Activated naive CD4-positive, alpha-beta T cell treated with anti-CD3 and anti-CD28 coated beads for 36 hours (primary cell): Measurements from ENCODE around the gene CRTAC1. TPM values are rescaled to one million over a fixed set of nuclear protein-coding genes. Genes with fewer than 3 reads are reported as not detected.

Source experiments
- CTCF ChIA-PET: fragments of 350-600 bp; sonication (Branson Sonifier 250); formaldehyde crosslinking; loops from one replicate; lab custom pipeline; 2021; ENCODE audit warnings: antibody characterized with exemption; lab: Charles Lee
- DNase-seq: peaks from one replicate; pipeline ENCODE4 v3.0.0-alpha.2; 2020
- H3K27ac Mint-ChIP-seq: one replicate; pipeline ENCODE4 v1.8.0; 2021; ENCODE audit warnings: mild to moderate bottlenecking, mixed read lengths
- H3K27me3 Mint-ChIP-seq: one replicate; pipeline ENCODE4 v1.8.0; 2021; ENCODE audit warnings: low read depth, mixed read lengths
- H3K36me3 Mint-ChIP-seq: one replicate; pipeline ENCODE4 v1.8.0; 2021; ENCODE audit warnings: low read depth, mixed read lengths
- H3K4me1 Mint-ChIP-seq: one replicate; pipeline ENCODE4 v1.8.0; 2021; ENCODE audit warnings: low read depth, mixed read lengths
- H3K4me3 Mint-ChIP-seq: one replicate; pipeline ENCODE4 v1.8.0; 2021; ENCODE audit warnings: mild to moderate bottlenecking, moderate library complexity, mixed read lengths
- H3K9me3 Mint-ChIP-seq: one replicate; pipeline ENCODE4 v1.8.0; 2021; ENCODE audit warnings: mixed read lengths
- intact Hi-C: fragments of 100-400 bp; cut with micrococcal nuclease; formaldehyde crosslinking; loops from one replicate; pipeline ENCODE4 v1.15.1; 2023
- total RNA-seq, 2 experiments: library from RNA; stranded (reverse); gene quantifications; one replicate each; pipeline ENCODE4 v1.2.3, GENCODE V29; 2021

The CRTAC1 gene
- total RNA-seq, 2 experiments from 2014 or later, result not detected

DNA sequence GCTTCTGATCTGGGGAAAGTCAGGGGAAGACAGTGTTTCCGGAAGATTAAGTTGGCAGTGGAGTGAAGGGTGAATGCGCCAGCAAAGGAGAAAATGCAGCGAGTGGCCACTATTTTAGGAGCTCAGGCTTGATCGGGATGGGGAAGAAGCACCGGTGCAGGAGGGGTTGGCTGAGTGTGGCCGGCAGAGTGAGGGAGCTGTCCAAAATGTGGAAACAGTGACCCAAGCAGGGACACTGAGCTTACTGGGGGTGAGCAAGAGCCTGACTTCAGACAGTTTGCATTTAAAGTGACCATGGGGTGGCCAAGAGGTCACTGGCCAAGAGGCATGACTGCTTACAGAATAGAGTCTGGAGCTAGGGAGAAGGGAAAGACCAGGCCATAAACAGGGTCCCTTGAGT, 101.5 kb downstream of the CRTAC1 start:
- H3K9me3 Mint-ChIP-seq, result no peaks in the 10 kb centered on the region
- no peak overlapping the region for H3K4me3 Mint-ChIP-seq
- intact Hi-C loops, result no loop called here
- no peaks in the 10 kb centered on the region for H3K4me1 Mint-ChIP-seq
- no peak for DNase-seq
- peaks cover 14% of the 10 kb centered on the region for H3K27me3 Mint-ChIP-seq
- H3K27ac Mint-ChIP-seq, result no peak overlapping the region
- CTCF ChIA-PET, result no interaction called here
- no peaks in the 10 kb centered on the region for H3K36me3 Mint-ChIP-seq

DNA sequence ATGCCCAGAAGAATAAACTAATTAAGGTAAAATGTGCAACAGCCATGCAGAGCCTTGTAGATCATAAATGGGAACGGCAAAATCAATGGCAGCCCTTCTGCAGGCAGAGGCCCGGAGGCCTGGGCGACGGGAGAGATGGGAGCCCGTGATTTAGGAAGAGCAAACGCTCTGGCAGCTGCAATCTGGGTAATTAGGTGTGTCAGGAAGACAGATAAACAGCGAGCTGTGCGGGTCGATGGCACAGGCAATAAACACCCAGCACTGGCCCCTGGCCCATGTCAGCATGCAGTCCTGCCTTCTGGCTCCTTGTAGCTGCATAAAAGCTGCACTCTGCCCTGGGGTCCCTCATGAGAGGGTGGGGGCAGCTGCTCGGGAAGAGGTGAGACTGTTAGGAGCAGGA, 102.8 kb downstream of the CRTAC1 start:
- Mint-ChIP-seq H3K27me3 (peaks cover 15% of the 10 kb centered on the region), H3K4me1 (no peaks in the 10 kb centered on the region), H3K36me3 (no peaks in the 10 kb centered on the region), H3K9me3 (no peaks in the 10 kb centered on the region), H3K4me3 (no peak overlapping the region), H3K27ac (no peak overlapping the region)
- CTCF ChIA-PET, result interaction anchor here (0.5 to 2.2 kb wide), 4 partner anchors 13 to 1319 kb away, joined by 3 to 5 read pairs (median 3); no protein-coding TSS in a partner anchor
- DNase-seq, result no peak
- intact Hi-C loops, result no loop called here

DNA sequence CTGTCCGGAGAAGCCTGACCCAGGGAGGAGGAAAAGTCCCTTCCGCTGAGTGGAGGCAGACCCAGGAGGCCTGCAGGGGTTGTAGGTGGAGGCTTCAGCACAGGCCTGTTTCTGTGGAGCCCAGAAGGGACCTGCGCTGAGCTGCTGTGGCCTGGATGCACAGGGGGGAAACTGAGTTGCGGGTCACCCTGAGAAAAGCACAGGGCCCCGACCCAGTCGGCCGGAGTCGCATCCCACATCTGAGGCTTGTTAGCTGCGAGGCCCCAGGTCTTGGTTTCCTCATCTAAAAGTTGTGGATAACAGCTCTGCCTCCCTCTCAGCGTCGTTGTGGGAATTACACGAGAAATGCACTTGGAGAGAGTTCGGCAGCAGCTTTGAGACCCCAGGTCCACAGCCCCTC, 104.4 kb downstream of the CRTAC1 start:
- intact Hi-C loops, result no loop called here
- no peaks in the 10 kb centered on the region for H3K4me1 Mint-ChIP-seq
- H3K4me3 Mint-ChIP-seq, result no peak overlapping the region
- no peak overlapping the region for H3K27ac Mint-ChIP-seq
- CTCF ChIA-PET, result interaction anchor here (0.5 to 2.2 kb wide), 3 partner anchors 11 to 115 kb away, joined by 3 to 5 read pairs (median 5); no protein-coding TSS in a partner anchor
- no peak for DNase-seq
- H3K27me3 Mint-ChIP-seq, result peaks cover 15% of the 10 kb centered on the region
- H3K9me3 Mint-ChIP-seq, result no peaks in the 10 kb centered on the region
- no peaks in the 10 kb centered on the region for H3K36me3 Mint-ChIP-seq

DNA sequence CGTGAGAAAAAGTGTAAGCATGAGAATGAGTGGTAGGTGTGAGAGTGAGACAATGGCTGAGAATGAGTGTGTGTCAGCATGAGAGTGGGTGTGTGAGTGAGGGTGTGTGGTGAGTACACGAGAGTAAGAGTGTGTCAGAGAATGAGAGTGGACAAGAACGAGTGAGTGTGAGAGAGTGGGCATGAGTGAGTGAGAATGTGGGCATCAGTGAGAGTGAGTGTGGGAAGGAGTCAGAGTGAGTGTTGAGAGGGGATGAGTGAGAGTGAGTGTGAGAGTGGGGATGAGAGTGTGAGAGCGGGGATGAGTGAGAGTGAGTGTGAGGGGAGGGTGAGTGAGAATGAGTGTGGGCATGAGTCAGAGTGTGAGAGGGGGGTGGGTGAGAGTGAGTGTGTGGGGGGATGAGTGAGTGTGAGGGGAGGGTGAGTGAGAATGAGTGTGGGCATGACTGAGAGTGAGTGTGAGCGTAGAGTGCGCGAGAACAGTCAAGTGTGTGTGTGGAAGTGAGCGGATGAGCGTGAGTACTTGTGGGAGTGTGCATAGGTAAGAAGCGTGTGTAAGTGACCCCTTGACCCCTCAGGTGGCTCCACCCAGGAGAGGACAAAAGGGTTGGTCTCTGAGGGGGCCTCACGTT, 105.0 kb downstream of the CRTAC1 start:
- CTCF ChIA-PET, result no interaction called here
- no peaks in the 10 kb centered on the region for H3K4me1 Mint-ChIP-seq
- H3K4me3 Mint-ChIP-seq, result no peak overlapping the region
- intact Hi-C loops, result no loop called here
- no peaks in the 10 kb centered on the region for H3K9me3 Mint-ChIP-seq
- no peaks in the 10 kb centered on the region for H3K36me3 Mint-ChIP-seq
- DNase-seq, result no peak
- H3K27me3 Mint-ChIP-seq, result peaks cover 15% of the 10 kb centered on the region
- H3K27ac Mint-ChIP-seq, result no peak overlapping the region

DNA sequence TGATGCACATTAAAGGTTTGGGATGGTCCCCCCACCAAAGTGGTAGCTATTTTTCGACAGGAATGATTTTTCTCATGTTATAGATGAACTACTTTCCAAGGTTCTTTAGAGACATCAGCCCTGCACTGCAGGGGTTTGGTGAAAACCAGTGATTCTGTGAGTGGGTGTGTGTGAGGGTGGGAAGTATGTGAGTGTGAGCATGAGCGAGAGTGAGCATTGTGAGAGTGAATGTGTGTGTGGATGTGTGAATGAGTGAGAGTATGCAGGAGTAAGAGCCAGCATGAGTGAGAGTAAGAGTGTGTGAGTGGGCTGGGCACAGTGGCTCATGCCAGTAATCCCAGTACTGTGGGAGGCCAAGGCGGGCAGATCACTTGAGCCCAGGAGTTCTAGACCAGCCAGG, 105.7 kb downstream of the CRTAC1 start:
- H3K36me3 Mint-ChIP-seq, result no peaks in the 10 kb centered on the region
- no peak for DNase-seq
- CTCF ChIA-PET, result interaction anchor here (1.0 kb wide), 1 partner anchor 10 kb away, joined by 4 read pairs; no protein-coding TSS in a partner anchor
- no peak overlapping the region for H3K27ac Mint-ChIP-seq
- H3K27me3 Mint-ChIP-seq, result peaks cover 15% of the 10 kb centered on the region
- H3K4me1 Mint-ChIP-seq, result no peaks in the 10 kb centered on the region
- H3K4me3 Mint-ChIP-seq, result no peak overlapping the region
- no peaks in the 10 kb centered on the region for H3K9me3 Mint-ChIP-seq
- intact Hi-C loops, result no loop called here

DNA sequence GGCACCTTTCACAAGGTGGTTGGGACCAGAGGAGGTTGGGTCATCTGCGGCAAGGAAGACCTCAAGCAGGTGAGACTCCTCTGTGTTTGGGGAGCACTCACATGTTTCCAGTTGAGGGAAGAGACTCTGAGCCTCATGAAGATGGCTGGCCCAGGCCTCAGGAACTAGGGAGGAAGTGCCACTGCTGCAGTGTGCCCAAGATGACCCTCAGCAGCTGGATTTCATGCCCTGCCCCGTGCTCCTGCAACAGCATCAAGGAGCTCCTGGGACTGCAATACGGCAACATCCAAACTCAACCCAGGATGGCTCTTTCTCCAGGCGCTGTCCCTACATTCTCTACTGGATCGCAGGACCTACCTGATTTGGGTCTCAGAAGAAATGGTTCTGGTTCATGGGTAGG, 106.9 kb downstream of the CRTAC1 start:
- no peaks in the 10 kb centered on the region for H3K9me3 Mint-ChIP-seq
- H3K36me3 Mint-ChIP-seq, result no peaks in the 10 kb centered on the region
- CTCF ChIA-PET, result interaction anchor here (1.0 to 1.6 kb wide), 2 partner anchors 8 to 118 kb away, joined by 4 to 7 read pairs; no protein-coding TSS in a partner anchor
- no peak for DNase-seq
- intact Hi-C loops, result no loop called here
- peaks cover 3% of the 10 kb centered on the region for H3K4me1 Mint-ChIP-seq
- peaks cover 15% of the 10 kb centered on the region for H3K27me3 Mint-ChIP-seq
- no peak overlapping the region for H3K4me3 Mint-ChIP-seq
- H3K27ac Mint-ChIP-seq, result no peak overlapping the region

DNA sequence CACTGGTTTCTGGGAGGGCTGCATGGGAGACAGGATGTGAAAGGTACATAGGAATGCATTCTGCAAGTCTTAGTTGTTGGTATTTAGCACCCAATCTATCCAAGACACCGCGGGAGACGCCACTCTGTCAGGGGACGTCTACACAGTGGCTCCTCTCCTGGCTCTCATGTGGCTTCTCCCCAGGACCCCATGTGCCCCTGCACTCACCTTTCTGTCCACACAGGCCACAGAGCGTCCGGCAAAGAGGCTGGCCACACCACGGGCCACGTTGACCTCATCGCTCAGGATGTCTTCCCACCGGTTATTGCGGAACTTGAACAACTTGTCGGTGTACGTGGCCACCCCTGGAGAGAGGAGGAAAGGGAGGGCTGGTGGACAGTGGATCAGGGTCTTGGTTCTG, 107.4 kb downstream of the CRTAC1 start:
- Mint-ChIP-seq H3K27me3 (peaks cover 15% of the 10 kb centered on the region), H3K27ac (no peak overlapping the region), H3K9me3 (no peaks in the 10 kb centered on the region), H3K4me3 (no peak overlapping the region), H3K36me3 (no peaks in the 10 kb centered on the region), H3K4me1 (peaks cover 3% of the 10 kb centered on the region)
- intact Hi-C loops, result no loop called here
- CTCF ChIA-PET, result interaction anchor here (1.6 kb wide), 1 partner anchor 118 kb away, joined by 7 read pairs; no protein-coding TSS in a partner anchor
- no peak for DNase-seq

DNA sequence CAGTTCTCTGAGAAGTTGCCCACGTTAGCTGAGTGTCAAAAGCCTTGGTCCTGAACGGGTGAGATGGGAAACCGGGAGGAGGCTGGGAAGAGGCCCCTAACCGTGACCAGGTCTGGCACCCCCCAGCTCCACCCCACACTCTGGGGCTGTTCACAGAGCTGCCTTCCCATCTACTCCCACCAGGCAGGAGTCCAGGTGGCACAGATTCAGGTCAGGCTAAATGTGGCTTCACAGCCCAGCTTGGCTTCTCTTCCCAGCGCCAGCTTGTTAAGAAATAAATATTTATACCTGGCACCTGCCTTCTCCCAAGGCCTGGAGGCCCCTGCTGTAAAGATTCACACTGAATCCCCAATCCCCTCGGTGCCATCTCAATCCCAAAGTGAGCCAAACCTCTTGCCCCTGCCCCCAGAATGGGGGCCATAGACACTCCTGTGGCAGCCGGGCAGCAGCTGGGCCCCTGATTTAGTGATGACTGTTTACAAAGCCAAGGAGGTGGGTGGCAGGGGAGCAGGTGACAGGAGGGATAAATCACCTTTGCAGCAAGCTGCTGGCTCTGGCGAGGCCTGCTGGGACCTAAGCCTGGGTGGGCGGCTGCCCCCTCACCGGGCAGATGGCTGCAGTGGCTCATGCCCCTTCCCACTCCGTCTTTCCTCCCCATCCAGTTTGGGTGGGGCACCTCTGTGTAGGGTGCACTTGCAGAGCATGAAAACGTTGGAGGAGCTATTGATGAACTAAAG, 108.2 kb downstream of the CRTAC1 start:
- CTCF ChIA-PET, result interaction anchor here (1.8 kb wide), 1 partner anchor 121 kb away, joined by 4 read pairs; no protein-coding TSS in a partner anchor
- DNase-seq, result no peak
- no peak overlapping the region for H3K27ac Mint-ChIP-seq
- no peak overlapping the region for H3K4me3 Mint-ChIP-seq
- H3K27me3 Mint-ChIP-seq, result peaks cover 12% of the 10 kb centered on the region
- H3K4me1 Mint-ChIP-seq, result peaks cover 3% of the 10 kb centered on the region
- intact Hi-C loops, result no loop called here
- H3K36me3 Mint-ChIP-seq, result no peaks in the 10 kb centered on the region
- H3K9me3 Mint-ChIP-seq, result no peaks in the 10 kb centered on the region

DNA sequence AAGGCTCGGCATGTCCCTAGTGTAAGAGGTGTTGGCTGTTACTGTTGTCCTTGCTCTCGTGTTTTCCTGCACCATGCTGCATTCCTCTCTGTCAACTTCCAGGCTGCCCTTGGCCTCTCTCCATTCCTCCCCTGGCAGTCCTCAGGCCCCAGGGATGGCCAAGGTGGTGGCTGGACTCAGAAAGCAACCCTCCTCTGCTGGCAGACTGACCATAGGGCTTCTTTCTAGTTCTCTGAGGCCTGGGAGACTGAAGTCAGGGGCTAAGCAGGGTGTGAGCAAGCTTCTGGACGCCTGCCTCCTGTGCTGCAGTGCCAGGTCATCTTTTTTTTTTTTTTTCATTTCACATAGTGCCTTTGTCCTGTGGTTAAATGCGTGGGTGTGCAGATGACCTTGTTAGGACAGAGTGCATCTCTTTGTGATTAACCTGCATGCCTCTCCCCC, 108.8 kb downstream of the CRTAC1 start:
- DNase-seq, result no peak
- Mint-ChIP-seq H3K36me3 (no peaks in the 10 kb centered on the region), H3K4me1 (peaks cover 3% of the 10 kb centered on the region), H3K27ac (no peak overlapping the region), H3K27me3 (peaks cover 12% of the 10 kb centered on the region), H3K9me3 (no peaks in the 10 kb centered on the region), H3K4me3 (no peak overlapping the region)
- CTCF ChIA-PET, result interaction anchor here (1.8 kb wide), 1 partner anchor 122 kb away, joined by 4 read pairs; no protein-coding TSS in a partner anchor
- intact Hi-C loops, result no loop called here

DNA sequence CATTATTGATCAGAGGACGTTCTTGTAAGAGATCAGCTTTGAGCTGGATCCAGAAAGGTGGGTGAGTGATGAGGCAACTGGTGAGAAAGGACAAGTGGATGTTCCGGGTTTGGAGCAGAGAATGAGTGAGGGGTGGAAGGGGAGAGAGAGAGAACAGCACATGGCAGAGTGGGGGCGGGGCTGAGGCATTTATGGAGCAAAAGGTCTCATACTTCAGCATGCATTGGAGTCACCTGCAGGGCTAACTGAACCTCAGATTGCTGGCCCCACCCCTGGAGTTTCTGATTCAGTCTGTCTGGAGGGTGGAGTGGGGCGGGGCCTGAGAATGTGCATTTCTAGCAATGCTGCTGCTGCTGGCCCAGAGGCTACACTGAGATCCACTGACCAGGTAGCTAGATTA, 109.6 kb downstream of the CRTAC1 start:
- no peak overlapping the region for H3K4me3 Mint-ChIP-seq
- H3K27me3 Mint-ChIP-seq, result peaks cover 12% of the 10 kb centered on the region
- DNase-seq, result no peak
- no peaks in the 10 kb centered on the region for H3K9me3 Mint-ChIP-seq
- intact Hi-C loops, result no loop called here
- peaks cover 3% of the 10 kb centered on the region for H3K4me1 Mint-ChIP-seq
- CTCF ChIA-PET, result interaction anchor here (1.8 kb wide), 1 partner anchor 122 kb away, joined by 4 read pairs; no protein-coding TSS in a partner anchor
- no peak overlapping the region for H3K27ac Mint-ChIP-seq
- H3K36me3 Mint-ChIP-seq, result no peaks in the 10 kb centered on the region

DNA sequence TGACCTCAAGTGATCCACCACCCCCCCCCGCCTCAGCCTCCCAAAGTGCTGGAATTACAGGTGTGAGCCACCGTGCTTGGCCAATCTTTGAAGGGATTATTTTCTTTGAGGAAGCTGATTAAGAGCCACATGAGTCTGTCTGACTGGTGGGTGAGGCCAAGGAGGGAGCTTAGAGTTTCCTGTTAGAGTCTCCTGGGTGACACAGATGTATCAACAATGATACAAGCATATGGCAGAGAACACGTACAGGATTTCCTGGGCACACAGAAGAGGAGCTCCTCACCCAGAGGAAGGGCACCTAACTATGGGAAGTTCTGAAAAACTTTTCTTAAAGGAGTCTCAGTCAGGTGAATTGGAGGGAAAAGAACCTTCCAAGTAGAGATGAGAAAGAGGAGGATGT, 111.4 kb downstream of the CRTAC1 start:
- no peaks in the 10 kb centered on the region for H3K36me3 Mint-ChIP-seq
- H3K27me3 Mint-ChIP-seq, result peaks cover 2% of the 10 kb centered on the region
- intact Hi-C loops, result loop anchor here (10.0 kb wide), 1 partner anchor 746 kb away; no protein-coding TSS in a partner anchor
- H3K4me3 Mint-ChIP-seq, result no peak overlapping the region
- no peak overlapping the region for H3K27ac Mint-ChIP-seq
- no peaks in the 10 kb centered on the region for H3K9me3 Mint-ChIP-seq
- peak; percentile 12 for DNase-seq
- CTCF ChIA-PET, result interaction anchor here (0.6 to 6.7 kb wide), 2 partner anchors 24 to 125 kb away, joined by 3 to 168 read pairs; no protein-coding TSS in a partner anchor
- peaks cover 3% of the 10 kb centered on the region for H3K4me1 Mint-ChIP-seq

DNA sequence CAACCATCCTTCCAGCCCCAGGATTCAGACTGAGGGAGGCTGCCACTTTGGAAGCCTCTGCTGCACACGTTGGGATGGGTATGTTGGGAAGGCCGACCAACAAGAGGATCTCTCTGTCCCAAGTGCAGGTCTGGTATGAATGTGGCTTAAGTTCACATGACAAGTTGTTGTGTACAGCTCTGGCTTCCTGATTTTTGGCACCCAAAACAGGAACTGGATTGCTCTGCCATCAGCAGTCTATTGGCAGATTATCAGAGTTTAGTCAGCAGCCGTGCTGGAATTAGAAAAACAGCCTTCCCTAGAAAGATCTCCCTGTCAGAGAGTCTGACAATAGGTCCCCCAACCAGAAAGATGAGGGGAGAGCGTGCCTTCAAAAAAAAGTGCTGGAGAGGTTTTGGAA, 113.8 kb downstream of the CRTAC1 start:
- no peak overlapping the region for H3K4me3 Mint-ChIP-seq
- no peaks in the 10 kb centered on the region for H3K36me3 Mint-ChIP-seq
- H3K27me3 Mint-ChIP-seq, result no peaks in the 10 kb centered on the region
- DNase-seq, result no peak
- H3K27ac Mint-ChIP-seq, result no peak overlapping the region
- intact Hi-C loops, result loop anchor here (10.0 kb wide), 1 partner anchor 748 kb away; no protein-coding TSS in a partner anchor
- CTCF ChIA-PET, result interaction anchor here (0.6 to 6.7 kb wide), 5 partner anchors 14 to 156 kb away, joined by 3 to 168 read pairs (median 3); no protein-coding TSS in a partner anchor
- H3K9me3 Mint-ChIP-seq, result no peaks in the 10 kb centered on the region
- peaks cover 3% of the 10 kb centered on the region for H3K4me1 Mint-ChIP-seq
